LNCAP (cell line): ENCODE data around the gene ELAPOR2.

ENCODE experiments used
- CTCF ChIP-seq: fragments of 450-650 bp; IDR thresholded peaks from 2 replicates; pipeline ENCODE4 v1.5.1; 2017; ENCODE audit warnings: mild to moderate bottlenecking

The ELAPOR2 gene, protein sequence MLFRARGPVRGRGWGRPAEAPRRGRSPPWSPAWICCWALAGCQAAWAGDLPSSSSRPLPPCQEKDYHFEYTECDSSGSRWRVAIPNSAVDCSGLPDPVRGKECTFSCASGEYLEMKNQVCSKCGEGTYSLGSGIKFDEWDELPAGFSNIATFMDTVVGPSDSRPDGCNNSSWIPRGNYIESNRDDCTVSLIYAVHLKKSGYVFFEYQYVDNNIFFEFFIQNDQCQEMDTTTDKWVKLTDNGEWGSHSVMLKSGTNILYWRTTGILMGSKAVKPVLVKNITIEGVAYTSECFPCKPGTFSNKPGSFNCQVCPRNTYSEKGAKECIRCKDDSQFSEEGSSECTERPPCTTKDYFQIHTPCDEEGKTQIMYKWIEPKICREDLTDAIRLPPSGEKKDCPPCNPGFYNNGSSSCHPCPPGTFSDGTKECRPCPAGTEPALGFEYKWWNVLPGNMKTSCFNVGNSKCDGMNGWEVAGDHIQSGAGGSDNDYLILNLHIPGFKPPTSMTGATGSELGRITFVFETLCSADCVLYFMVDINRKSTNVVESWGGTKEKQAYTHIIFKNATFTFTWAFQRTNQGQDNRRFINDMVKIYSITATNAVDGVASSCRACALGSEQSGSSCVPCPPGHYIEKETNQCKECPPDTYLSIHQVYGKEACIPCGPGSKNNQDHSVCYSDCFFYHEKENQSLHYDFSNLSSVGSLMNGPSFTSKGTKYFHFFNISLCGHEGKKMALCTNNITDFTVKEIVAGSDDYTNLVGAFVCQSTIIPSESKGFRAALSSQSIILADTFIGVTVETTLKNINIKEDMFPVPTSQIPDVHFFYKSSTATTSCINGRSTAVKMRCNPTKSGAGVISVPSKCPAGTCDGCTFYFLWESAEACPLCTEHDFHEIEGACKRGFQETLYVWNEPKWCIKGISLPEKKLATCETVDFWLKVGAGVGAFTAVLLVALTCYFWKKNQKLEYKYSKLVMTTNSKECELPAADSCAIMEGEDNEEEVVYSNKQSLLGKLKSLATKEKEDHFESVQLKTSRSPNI

GRCh38 chr7:87059525-87060287 lies at the start of gene ELAPOR2:
ELAPOR2 (minus strand) TSS chr7:87059654; CDS start chr7:87059513, 141 bp downstream.
- peak; percentile 45; the same call in 1 of the 2 replicates for TF ChIP-seq CTCF

DNA sequence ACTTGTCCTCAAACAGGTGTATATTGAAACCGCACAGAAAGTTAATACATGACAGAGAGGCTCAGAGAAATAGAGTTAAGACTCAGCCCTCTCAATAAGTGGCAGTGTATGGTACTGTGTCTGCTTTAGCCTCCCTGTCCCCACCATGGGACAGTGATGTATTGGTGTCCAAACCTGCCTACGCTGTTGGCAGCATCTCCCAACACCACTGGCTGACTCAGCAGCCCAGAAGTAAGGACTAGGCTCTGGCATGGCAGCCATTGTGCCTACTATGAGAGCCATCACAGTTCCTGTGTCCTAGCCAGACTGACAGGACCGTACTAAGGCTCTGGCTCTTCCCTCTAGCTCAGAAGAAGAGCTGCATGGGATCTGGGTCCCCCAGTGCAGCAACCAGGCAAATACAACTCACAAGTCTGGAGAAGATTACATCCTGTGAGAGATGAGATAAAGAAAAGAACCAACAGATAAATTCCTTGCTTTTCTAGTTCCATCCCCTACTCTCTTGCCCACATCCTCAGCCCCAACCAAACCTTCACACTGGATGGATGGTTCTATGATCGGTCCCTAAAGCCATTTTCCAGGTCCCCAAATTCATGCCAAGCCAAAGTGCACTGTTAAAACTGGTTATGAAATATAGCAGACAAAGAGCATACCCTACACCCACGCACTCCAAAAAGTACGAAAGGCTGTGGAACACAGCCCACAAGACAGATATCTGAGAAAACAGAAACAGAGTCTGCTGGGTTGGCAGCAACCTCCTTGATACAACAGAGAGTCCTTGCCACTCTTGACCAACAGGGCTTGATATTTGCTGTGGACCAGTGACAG lies 48.7 kb upstream of the ELAPOR2 start:
- TF ChIP-seq CTCF = no peak

DNA sequence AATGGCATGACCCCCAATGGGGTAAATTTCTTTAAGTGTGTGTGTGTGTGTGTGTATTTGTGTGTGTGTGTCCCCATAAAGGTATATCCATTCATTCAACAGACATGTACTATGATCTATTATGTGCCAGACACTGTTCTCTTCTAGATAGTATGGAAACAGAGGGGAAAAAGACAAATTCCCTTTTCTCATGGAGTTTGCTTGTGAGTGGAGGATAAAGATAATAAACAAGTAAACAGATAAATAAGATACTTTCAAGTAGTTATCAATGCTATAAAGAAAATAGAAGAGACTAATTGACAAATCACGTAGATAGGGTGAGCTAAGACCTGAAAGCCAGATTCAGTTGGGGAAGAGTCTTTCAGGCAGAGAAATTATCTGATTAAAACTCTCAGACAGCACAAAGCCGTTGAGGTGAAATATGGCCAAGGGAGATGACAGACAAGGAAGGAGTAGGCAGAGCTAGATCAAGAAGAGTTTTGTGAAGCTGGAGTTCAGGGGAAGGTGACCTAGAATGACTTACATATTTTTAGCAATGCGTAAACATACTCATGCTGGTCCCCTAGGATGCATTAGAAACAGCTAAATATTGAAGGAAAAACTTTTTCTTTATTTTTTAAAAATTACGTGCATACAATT lies 47.6 kb upstream of the ELAPOR2 start:
- TF ChIP-seq CTCF = no peak

DNA sequence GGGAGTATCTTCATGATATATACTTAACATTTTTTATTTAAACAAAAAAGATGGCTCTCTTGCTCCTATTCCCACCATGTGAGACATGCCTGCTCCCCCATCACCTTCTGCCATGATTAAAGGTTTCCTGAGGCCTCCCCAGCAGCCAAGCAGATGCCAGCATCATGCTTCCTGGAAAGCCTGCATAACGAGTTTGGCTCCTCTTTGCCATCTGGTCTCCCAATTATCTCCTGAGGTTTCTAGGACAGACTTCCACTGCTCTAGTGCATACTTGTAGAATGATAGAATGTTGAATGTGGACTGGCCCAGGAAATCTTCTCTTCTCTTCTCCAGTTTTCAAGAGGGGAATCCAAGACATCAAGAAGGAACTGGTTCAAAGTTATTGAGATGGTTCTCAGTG lies 45.9 kb upstream of the ELAPOR2 start:
- TF ChIP-seq CTCF = no peak

- TF ChIP-seq CTCF = no peak
Measured at GRCh38 chr7:87100326-87100725, 40.9 kb upstream of the ELAPOR2 start.

GRCh38 chr7:87094322-87094721 lies 34.9 kb upstream of the ELAPOR2 start:
- no peak for TF ChIP-seq CTCF
